Sigmoid colon (tissue), 7 donors: ENCODE data around the gene FAM118B. TPM values are rescaled to one million over a fixed set of nuclear protein-coding genes. Genes with fewer than 3 reads are reported as not detected.

Source experiments
- DNase-seq: peaks from one replicate; pipeline ENCODE4 v3.0.0-alpha.2; 2019
- H3K27ac ChIP-seq, 4 donors: fragments of 200-600 bp; sonication (generic); one replicate each; pipeline ENCODE4 v1.5.1; 2016 to 2019; ENCODE audit warnings: mild to moderate bottlenecking in 1 of 4
- H3K27me3 ChIP-seq, 3 donors: fragments of 200-600 bp; sonication (generic); one replicate each; pipeline ENCODE4 v1.5.1; 2019; ENCODE audit warnings: mild to moderate bottlenecking in 1 of 3
- H3K36me3 ChIP-seq, 4 donors: fragments of 200-600 bp; sonication (generic); one replicate each; pipeline ENCODE4 v1.5.1; 2016 to 2019
- H3K4me1 ChIP-seq, 4 donors: fragments of 200-600 bp; sonication (generic); one replicate each; pipeline ENCODE4 v1.5.1; 2017 to 2019
- H3K4me3 ChIP-seq, 4 donors: fragments of 200-600 bp; sonication (generic); one replicate each; pipeline ENCODE4 v1.5.1; 2017 to 2019; ENCODE audit warnings: mild to moderate bottlenecking in 2 of 4, moderate library complexity in 1 of 4
- H3K9me3 ChIP-seq, 4 donors: fragments of 200-600 bp in 3 of 4; sonication (generic) in 3 of 4; one replicate each; pipeline versions ENCODE4 v1.5.1 to v1.6.1; 2013 to 2019
- CTCF ChIP-seq, 4 experiments: fragments of 450-650 bp in 3 of 4; fragments of 200-600 bp in 1 of 4; IDR thresholded peaks; one replicate each; pipeline ENCODE4 v1.5.1; 2016 to 2019; ENCODE audit warnings: antibody characterized with exemption in 4 of 4, mild to moderate bottlenecking in 3 of 4, moderate library complexity in 2 of 4
- EP300 ChIP-seq, 4 donors: sonication (generic); formaldehyde crosslinking; IDR thresholded peaks; one replicate each; pipeline ENCODE4 v1.6.1; 2017; ENCODE audit warnings: antibody characterized with exemption in 4 of 4
- POLR2A ChIP-seq, 2 donors: fragments of 450-650 bp; IDR thresholded peaks; one replicate each; pipeline ENCODE4 v1.6.1; 2016; ENCODE audit warnings: antibody characterized with exemption in 2 of 2, mild to moderate bottlenecking in 2 of 2, moderate library complexity in 2 of 2
- POLR2AphosphoS5 ChIP-seq, 4 donors: sonication (generic); formaldehyde crosslinking; IDR thresholded peaks; one replicate each; pipeline ENCODE4 v1.6.1; 2017; ENCODE audit warnings: antibody characterized with exemption in 4 of 4
- WGBS, 2 donors: extraction: QIAGEN DNeasy Blood & Tissue Kit; methylation state at CpG; one replicate each; pipeline ENCODE4 v1.1.7; 2013; 5-methylcytosine and 5-hydroxymethylcytosine counted together
- intact Hi-C: fragments of 100-400 bp; cut with DNase I; formaldehyde crosslinking; loops from one replicate; pipeline ENCODE4 v1.15.1; 2023
- polyA plus RNA-seq, 3 donors: library from polyadenylated mRNA; stranded (reverse); fragments of 200-250 nt; gene quantifications; one replicate each; pipeline ENCODE4 v1.2.3, GENCODE V29; 2013
- total RNA-seq, 4 donors: library from RNA; depleted of rRNA; stranded (reverse); fragments of >200 nt; gene quantifications; one replicate each; pipeline ENCODE4 v1.1.0, GENCODE V29; 2016
- donor health status: healthy with polysubstance abuse.
- donor health status: Bipolar disorder and iron deficiency.
- donor health status: healthy.

FAM118B gene
- total and polyA plus RNA-seq, 7 donors = 13.3 to 54.3 (median 22.2) TPM

- Histone ChIP-seq H3K9me3 (no peaks in the 10 kb centered on the region), H3K4me1 (peaks cover 2 to 58% (median 46%) of the 10 kb centered on the region in 4 donors), H3K27me3 (no peaks in the 10 kb centered on the region), H3K27ac (peak overlapping the region in 3 of 4 donors; percentile 76 to 84 (median 82)), H3K36me3 (no peaks in the 10 kb centered on the region), H3K4me3 (no peak overlapping the region)
- DNase-seq = no peak
- 86 to 91% methylated on average over 8 of the region's 8 CpGs for WGBS, 2 donors
- intact Hi-C loops = loop anchor here (2.0 to 5.0 kb wide), 3 partner anchors 24 to 142 kb away; partner anchors contain the start of gene CDON
- TF ChIP-seq POLR2AphosphoS5 (IDR thresholded peaks at IDR 0.05) (no peak), POLR2A (IDR thresholded peaks at IDR 0.05) (no peak), EP300 (IDR thresholded peaks at IDR 0.05) (no peak), CTCF (IDR thresholded peaks at IDR 0.05) (no peak)
These were observed 46.8 kb upstream of the FAM118B start for GRCh38 chr11:126164781-126165180.

- Histone ChIP-seq H3K27me3 (no peaks in the 10 kb centered on the region), H3K9me3 (no peaks in the 10 kb centered on the region), H3K4me1 (peaks cover 2 to 58% (median 46%) of the 10 kb centered on the region in 4 donors), H3K27ac (peak overlapping the region in 3 of 4 donors; percentile 76 to 84 (median 82)), H3K4me3 (no peak overlapping the region), H3K36me3 (no peaks in the 10 kb centered on the region)
- TF ChIP-seq POLR2A (IDR thresholded peaks at IDR 0.05) (no peak), CTCF (IDR thresholded peaks at IDR 0.05) (no peak), POLR2AphosphoS5 (IDR thresholded peaks at IDR 0.05) (no peak), EP300 (IDR thresholded peaks at IDR 0.05) (no peak)
- WGBS, 2 donors = 76 to 79% methylated on average over 9 of the region's 9 CpGs
- no peak for DNase-seq
- intact Hi-C loops = loop anchor here (2.0 to 5.0 kb wide), 2 partner anchors 25 to 143 kb away; no protein-coding TSS in a partner anchor
These were observed 46.3 kb upstream of the FAM118B start for GRCh38 chr11:126165311-126165720.

GRCh38 chr11:126165757-126166156, 45.8 kb upstream of the FAM118B start:
- peak overlapping the region in 3 of 4 donors; percentile 76 to 84 (median 82) for H3K27ac ChIP-seq

GRCh38 chr11:126166413-126166812, 45.2 kb upstream of the FAM118B start:
- intact Hi-C loops = loop anchor here (5.0 kb wide), 1 partner anchor 144 kb away; no protein-coding TSS in a partner anchor
- DNase-seq = no peak
- H3K4me1 ChIP-seq = peaks cover 2 to 58% (median 46%) of the 10 kb centered on the region in 4 donors
- no peaks in the 10 kb centered on the region for H3K27me3 ChIP-seq
- no peaks in the 10 kb centered on the region for H3K9me3 ChIP-seq
- no peaks in the 10 kb centered on the region for H3K36me3 ChIP-seq
- no peak for TF ChIP-seq POLR2AphosphoS5 (IDR thresholded peaks at IDR 0.05)
- TF ChIP-seq POLR2A (IDR thresholded peaks at IDR 0.05) = no peak
- no peak for TF ChIP-seq CTCF (IDR thresholded peaks at IDR 0.05)
- TF ChIP-seq EP300 (IDR thresholded peaks at IDR 0.05) = no peak
- peak overlapping the region in 3 of 4 donors; percentile 76 to 84 (median 82) for H3K27ac ChIP-seq
- 90 to 95% methylated on average over 3 of the region's 3 CpGs for WGBS, 2 donors
- H3K4me3 ChIP-seq = no peak overlapping the region

More at GRCh38 chr11:126165757-126166156, 45.8 kb upstream of the FAM118B start:
- 78 to 88% methylated on average over 10 of the region's 10 CpGs for WGBS, 2 donors
- no peaks in the 10 kb centered on the region for H3K36me3 ChIP-seq
- H3K4me3 ChIP-seq = no peak overlapping the region
- peak; percentile 96 for DNase-seq
- H3K4me1 ChIP-seq = peaks cover 2 to 58% (median 46%) of the 10 kb centered on the region in 4 donors
- no peaks in the 10 kb centered on the region for H3K9me3 ChIP-seq
- intact Hi-C loops = loop anchor here (2.0 to 5.0 kb wide), 2 partner anchors 25 to 143 kb away; no protein-coding TSS in a partner anchor
- TF ChIP-seq POLR2AphosphoS5 (IDR thresholded peaks at IDR 0.05) (peak; percentile 65 to 91 (median 88)), EP300 (IDR thresholded peaks at IDR 0.05) (peak in 3 of 4 donors; percentile 47 to 53 (median 49)), POLR2A (IDR thresholded peaks at IDR 0.05) (no peak), CTCF (IDR thresholded peaks at IDR 0.05) (no peak)
- no peaks in the 10 kb centered on the region for H3K27me3 ChIP-seq
